Lower leg skin (tissue), 3 donors: ENCODE results near the gene KCTD6.

ENCODE experiments used
- POLR2A ChIP-seq, 2 donors: fragments of 450-650 bp; IDR thresholded peaks; one replicate each; pipeline ENCODE4 v1.6.1; 2016 to 2017; ENCODE audit warnings: antibody characterized with exemption in 2 of 2, mild to moderate bottlenecking in 1 of 2, moderate library complexity in 1 of 2
- TF ChIP-seq, protein P1 (sequence below), 3 donors: fragments of 450-650 bp; IDR thresholded peaks; one replicate each; pipeline ENCODE4 v1.5.1; 2016; ENCODE audit warnings: antibody characterized with exemption in 3 of 3, mild to moderate bottlenecking in 3 of 3, moderate library complexity in 2 of 3

DNA sequence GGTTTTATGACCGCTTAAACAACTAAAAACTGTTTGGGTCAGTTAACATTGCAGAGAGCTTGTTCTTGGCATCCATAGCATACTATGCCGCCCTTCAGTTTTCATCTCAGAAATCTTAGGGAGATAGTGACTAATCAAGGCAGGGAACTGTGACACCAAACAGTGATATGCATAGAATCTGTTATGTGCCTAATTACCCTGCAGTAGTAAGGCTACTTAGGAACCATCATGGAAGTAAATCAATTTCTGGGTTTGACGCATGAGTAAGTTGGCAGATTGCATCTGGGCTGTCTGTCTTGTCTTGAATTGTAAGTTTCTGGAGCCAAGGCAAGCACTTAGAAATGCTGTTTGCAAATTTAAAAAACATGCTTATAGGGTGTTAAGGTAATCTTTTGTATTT is 22.5 kb downstream of the KCTD6 start:
- TF ChIP-seq, protein P1, sequence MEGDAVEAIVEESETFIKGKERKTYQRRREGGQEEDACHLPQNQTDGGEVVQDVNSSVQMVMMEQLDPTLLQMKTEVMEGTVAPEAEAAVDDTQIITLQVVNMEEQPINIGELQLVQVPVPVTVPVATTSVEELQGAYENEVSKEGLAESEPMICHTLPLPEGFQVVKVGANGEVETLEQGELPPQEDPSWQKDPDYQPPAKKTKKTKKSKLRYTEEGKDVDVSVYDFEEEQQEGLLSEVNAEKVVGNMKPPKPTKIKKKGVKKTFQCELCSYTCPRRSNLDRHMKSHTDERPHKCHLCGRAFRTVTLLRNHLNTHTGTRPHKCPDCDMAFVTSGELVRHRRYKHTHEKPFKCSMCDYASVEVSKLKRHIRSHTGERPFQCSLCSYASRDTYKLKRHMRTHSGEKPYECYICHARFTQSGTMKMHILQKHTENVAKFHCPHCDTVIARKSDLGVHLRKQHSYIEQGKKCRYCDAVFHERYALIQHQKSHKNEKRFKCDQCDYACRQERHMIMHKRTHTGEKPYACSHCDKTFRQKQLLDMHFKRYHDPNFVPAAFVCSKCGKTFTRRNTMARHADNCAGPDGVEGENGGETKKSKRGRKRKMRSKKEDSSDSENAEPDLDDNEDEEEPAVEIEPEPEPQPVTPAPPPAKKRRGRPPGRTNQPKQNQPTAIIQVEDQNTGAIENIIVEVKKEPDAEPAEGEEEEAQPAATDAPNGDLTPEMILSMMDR (IDR thresholded peaks at IDR 0.05) = no peak
- TF ChIP-seq POLR2A (IDR thresholded peaks at IDR 0.05) = no peak
